Thymus (tissue), 11 donors: ENCODE results near the gene DHPS. TPM values are rescaled to one million over a fixed set of nuclear protein-coding genes. Genes with fewer than 3 reads are reported as not detected.
"Not testable (repeated sequence)": the region's sequence is repeated elsewhere in the genome, so short reads cannot be mapped to it uniquely, and the experiment has no call there.

Experiments
- DNase-seq, 9 donors: peaks; one replicate each; pipeline ENCODE4 v3.0.0-alpha.2; 2013; ENCODE audit warnings: low spot score in 9 of 9, low read depth in 6 of 9, missing footprints in 1 of 9
- H3K27ac ChIP-seq, 2 donors: one replicate each; pipeline ENCODE4 v1.5.1; 2013; ENCODE audit warnings: control low read depth in 1 of 2, low read depth in 1 of 2, low read length in 1 of 2, mild to moderate bottlenecking in 1 of 2, moderate library complexity in 1 of 2
- H3K27me3 ChIP-seq, 2 donors: one replicate each; pipeline ENCODE4 v1.5.1; 2013; ENCODE audit warnings: low read length in 1 of 2; ENCODE audit not compliant: control insufficient read depth in 2 of 2, insufficient read depth in 1 of 2
- H3K36me3 ChIP-seq, 2 donors: one replicate each; pipeline ENCODE4 v1.5.1; 2013; ENCODE audit warnings: low read length in 1 of 2, mild to moderate bottlenecking in 1 of 2, moderate library complexity in 1 of 2; ENCODE audit not compliant: control insufficient read depth in 2 of 2, insufficient read depth in 2 of 2
- H3K4me1 ChIP-seq, 2 donors: one replicate each; pipeline ENCODE4 v1.5.1; 2013; ENCODE audit warnings: low read length in 2 of 2; ENCODE audit not compliant: control insufficient read depth in 2 of 2, insufficient read depth in 2 of 2
- H3K4me3 ChIP-seq, 2 donors: one replicate each; pipeline ENCODE4 v1.5.1; 2013; ENCODE audit warnings: low read length in 2 of 2, control low read depth in 1 of 2, mild to moderate bottlenecking in 1 of 2
- H3K9me3 ChIP-seq, 2 donors: one replicate each; pipeline ENCODE4 v1.5.1; 2013; ENCODE audit warnings: low read length in 1 of 2, mild to moderate bottlenecking in 1 of 2; ENCODE audit not compliant: control insufficient read depth in 2 of 2, insufficient read depth in 1 of 2
- WGBS: extraction: QIAGEN DNeasy Blood & Tissue Kit; methylation state at CpG from one replicate; pipeline ENCODE4 v1.1.7; 2013; 5-methylcytosine and 5-hydroxymethylcytosine counted together
- polyA plus RNA-seq: library from polyadenylated mRNA; stranded (reverse); fragments of 200-250 nt; gene quantifications from one replicate; pipeline ENCODE4 v1.2.3, GENCODE V29; 2013
- total RNA-seq: library from RNA; stranded (reverse); fragments of 120-200 nt; gene quantifications from one replicate; pipeline ENCODE4 v1.2.4, GENCODE V29; 2013
- donor health status: healthy.

The DHPS gene
- total and polyA plus RNA-seq, 2 donors, result 74.3 to 97.3 TPM

- H3K4me3 ChIP-seq, result peak overlapping the region; percentile 63 to 100
- H3K9me3 ChIP-seq, result no peaks in the 10 kb centered on the region
- peaks cover 14 to 24% of the 10 kb centered on the region in 2 donors for H3K36me3 ChIP-seq
- under 1% methylated on average over 7 of the region's 7 CpGs for WGBS
- H3K27me3 ChIP-seq, result no peaks in the 10 kb centered on the region
- peak overlapping the region; percentile 58 to 80 for H3K27ac ChIP-seq
- peaks cover 24 to 35% of the 10 kb centered on the region in 2 donors for H3K4me1 ChIP-seq
- DNase-seq, result no peak
These were observed 41.6 kb upstream of the DHPS start for GRCh38 chr19:12723381-12723640.

- H3K9me3 ChIP-seq, result no peaks in the 10 kb centered on the region
- peaks cover 24 to 35% of the 10 kb centered on the region in 2 donors for H3K4me1 ChIP-seq
- peak overlapping the region; percentile 63 to 100 for H3K4me3 ChIP-seq
- peak; percentile 89 to 99 (median 97) for DNase-seq
- WGBS, result under 1% methylated on average over 32 of the region's 32 CpGs
- H3K27ac ChIP-seq, result peak overlapping the region; percentile 86 to 95
- H3K27me3 ChIP-seq, result no peaks in the 10 kb centered on the region
- peaks cover 11 to 23% of the 10 kb centered on the region in 2 donors for H3K36me3 ChIP-seq
These were observed 41.1 kb upstream of the DHPS start for GRCh38 chr19:12722566-12723380.

- no peaks in the 10 kb centered on the region for H3K9me3 ChIP-seq
- peaks cover 11 to 30% of the 10 kb centered on the region in 2 donors for H3K36me3 ChIP-seq
- H3K4me3 ChIP-seq, result peak overlapping the region; percentile 63 to 100
- peak in 4 of 9 donors; percentile 47 to 64 (median 55) for DNase-seq
- WGBS, result 1% methylated on average over 65 of the region's 65 CpGs
- H3K4me1 ChIP-seq, result peaks cover 24 to 35% of the 10 kb centered on the region in 2 donors
- no peaks in the 10 kb centered on the region for H3K27me3 ChIP-seq
- peak overlapping the region; percentile 86 to 95 for H3K27ac ChIP-seq
These were observed 40.2 kb upstream of the DHPS start for GRCh38 chr19:12721656-12722565.

- 23% methylated on average over 59 of the region's 59 CpGs for WGBS
- H3K9me3 ChIP-seq, result no peaks in the 10 kb centered on the region
- peak in 1 of 9 donors; percentile 37 for DNase-seq
These were observed 39.4 kb upstream of the DHPS start for GRCh38 chr19:12720851-12721655.

GRCh38 chr19:12720296-12720695, 38.6 kb upstream of the DHPS start:
- Histone ChIP-seq H3K4me1 (peaks cover 24 to 35% of the 10 kb centered on the region in 2 donors), H3K9me3 (no peaks in the 10 kb centered on the region), H3K36me3 (peaks cover 18 to 45% of the 10 kb centered on the region in 2 donors), H3K27ac (peak overlapping the region in 1 of 2 donors; percentile 30), H3K27me3 (no peaks in the 10 kb centered on the region), H3K4me3 (peak overlapping the region in 1 of 2 donors; percentile 63)
- 95% methylated on average over 10 of the region's 10 CpGs for WGBS
- no peak for DNase-seq

More at GRCh38 chr19:12720851-12721655, 39.4 kb upstream of the DHPS start:
- Histone ChIP-seq H3K36me3 (peaks cover 11 to 38% of the 10 kb centered on the region in 2 donors), H3K4me3 (peak overlapping the region; percentile 63 to 100), H3K27ac (peak overlapping the region; percentile 39 to 95), H3K27me3 (no peaks in the 10 kb centered on the region), H3K4me1 (peaks cover 24 to 35% of the 10 kb centered on the region in 2 donors)

GRCh38 chr19:12715929-12716328, 34.2 kb upstream of the DHPS start:
- Histone ChIP-seq H3K4me1 (peaks cover 5 to 7% of the 10 kb centered on the region in 2 donors), H3K4me3 (no peak overlapping the region), H3K27me3 (no peaks in the 10 kb centered on the region), H3K9me3 (no peaks in the 10 kb centered on the region), H3K27ac (no peak overlapping the region), H3K36me3 (peaks cover 57 to 83% of the 10 kb centered on the region in 2 donors)
- DNase-seq, result no peak
- 97% methylated on average over 3 of the region's 3 CpGs for WGBS

- no peaks in the 10 kb centered on the region for H3K27me3 ChIP-seq
These were observed 33.4 kb upstream of the DHPS start for GRCh38 chr19:12715102-12715501.

GRCh38 chr19:12713304-12713703, 31.6 kb upstream of the DHPS start:
- not testable (repeated sequence) for H3K4me3 ChIP-seq, H3K27me3 ChIP-seq, H3K9me3 ChIP-seq, H3K4me1 ChIP-seq, DNase-seq, H3K27ac ChIP-seq
- 96% methylated on average over 9 of the region's 9 CpGs for WGBS
- peaks cover 72 to 84% of the 10 kb centered on the region in 2 donors for H3K36me3 ChIP-seq

More at GRCh38 chr19:12715102-12715501, 33.4 kb upstream of the DHPS start:
- Histone ChIP-seq H3K27ac (no peak overlapping the region), H3K4me1 (peaks cover 0 to under 1% of the 10 kb centered on the region in 2 donors), H3K4me3 (no peak overlapping the region), H3K36me3 (peaks cover 65 to 86% of the 10 kb centered on the region in 2 donors), H3K9me3 (no peaks in the 10 kb centered on the region)
- no peak for DNase-seq
- WGBS, result 99% methylated on average over 15 of the region's 15 CpGs
